Fibroblast of mammary gland (primary cell): ENCODE data around the gene RBM26.

Experiments used
- DNase-seq: peaks from one replicate; pipeline ENCODE4 v3.0.0-alpha.2; 2010; ENCODE audit warnings: low read depth
- H3K4me3 ChIP-seq: 2 replicates; pipeline ENCODE4 v1.5.1; 2011; ENCODE audit warnings: low read depth, mild to moderate bottlenecking, low read length, moderate library complexity; ENCODE audit not compliant: control insufficient read depth
- CTCF ChIP-seq: conservative IDR thresholded peaks from 2 replicates; pipeline ENCODE4 v1.5.1; 2011; ENCODE audit warnings: low read depth, low read length, inconsistent platforms; ENCODE audit not compliant: control insufficient read depth, insufficient read depth

RBM26 gene

DNA sequence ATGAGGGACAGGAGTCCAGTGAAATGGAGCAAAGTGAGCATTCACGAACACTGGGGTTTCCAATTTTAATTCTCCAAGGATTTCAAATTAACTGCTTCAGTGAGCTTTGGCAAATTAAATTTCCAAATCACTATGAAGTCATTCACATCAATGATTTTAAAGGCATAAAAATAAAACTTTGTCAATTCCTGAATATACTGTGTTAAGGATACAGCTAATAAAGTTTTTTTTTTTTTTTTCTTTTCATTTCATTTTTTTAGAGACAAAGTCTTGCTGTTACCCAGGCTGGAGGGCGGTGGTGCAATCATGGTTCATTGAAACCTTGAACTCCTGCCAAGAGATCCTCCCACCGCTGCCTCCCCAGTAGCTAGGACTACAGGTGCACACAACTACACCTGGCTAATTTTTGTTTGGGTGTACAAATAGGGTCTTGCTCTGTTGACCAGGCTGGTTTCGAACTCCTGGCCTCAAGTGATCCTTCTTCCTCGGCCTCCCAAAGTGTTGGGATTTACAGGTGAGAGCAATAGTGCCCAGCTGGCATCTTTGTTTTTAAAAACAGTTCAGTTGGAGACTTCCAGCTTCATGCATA lies 21.9 kb downstream of the RBM26 start:
- no peak for DNase-seq
- TF ChIP-seq CTCF: no peak
- H3K4me3 ChIP-seq: no peak overlapping the region

DNA sequence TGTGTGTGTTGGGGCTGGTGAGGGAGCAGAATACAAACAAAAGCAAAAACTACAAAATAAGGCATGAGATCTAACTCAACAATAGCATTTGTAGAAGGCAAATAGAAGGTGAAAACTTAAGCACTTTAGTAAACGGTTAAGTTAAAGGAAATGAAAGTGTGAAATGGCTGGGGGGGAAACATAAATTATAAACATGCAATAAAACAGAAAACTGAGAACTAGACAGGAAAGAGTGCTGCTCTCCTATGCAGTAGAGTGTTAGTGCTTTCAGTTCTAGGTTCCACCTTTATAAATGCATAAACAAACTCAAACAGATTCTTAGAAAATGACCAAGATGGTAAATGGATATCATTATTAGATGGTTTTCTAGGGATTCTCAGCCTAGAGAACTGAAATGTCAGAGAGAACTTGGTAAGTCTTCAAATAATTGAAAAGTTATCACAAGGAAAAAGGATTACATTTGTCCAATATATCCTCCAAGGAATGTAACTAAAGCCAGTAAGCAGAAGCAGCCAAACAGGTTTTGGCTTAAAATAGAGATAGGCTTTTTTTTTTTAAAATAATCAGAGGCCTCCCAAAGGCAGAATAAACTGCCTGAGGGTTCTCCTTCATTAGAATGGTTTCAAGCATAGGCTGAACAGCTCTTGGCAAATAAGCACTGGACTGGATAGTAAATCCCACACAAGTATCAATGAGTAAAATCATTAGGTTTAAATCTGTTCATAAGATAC lies 23.3 kb downstream of the RBM26 start:
- TF ChIP-seq CTCF: no peak
- no peak for DNase-seq
- H3K4me3 ChIP-seq: no peak overlapping the region

DNA sequence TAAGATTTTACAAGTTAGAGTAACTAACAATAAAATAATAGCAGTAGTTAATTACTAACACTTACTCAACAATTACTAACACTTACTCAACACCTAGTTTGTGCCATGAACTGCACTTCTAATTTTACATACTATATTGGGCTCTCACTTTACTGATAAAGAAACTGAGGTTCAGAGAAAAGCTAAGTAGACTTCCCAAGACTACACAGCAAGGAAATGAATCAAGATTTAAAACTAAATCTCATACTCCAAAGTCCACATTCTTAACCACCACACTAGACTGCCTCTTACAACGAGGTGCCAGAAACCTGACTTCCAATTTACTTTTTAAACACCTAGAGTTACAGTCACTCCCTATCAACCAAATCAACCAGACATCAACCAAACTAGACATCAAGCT lies 25.1 kb downstream of the RBM26 start:
- TF ChIP-seq CTCF: no peak
- no peak for DNase-seq
- H3K4me3 ChIP-seq: no peak overlapping the region

- TF ChIP-seq CTCF: no peak
- DNase-seq: no peak
- no peak overlapping the region for H3K4me3 ChIP-seq
These were observed 26.8 kb downstream of the RBM26 start for GRCh38 chr13:79379274-79379673.

DNA sequence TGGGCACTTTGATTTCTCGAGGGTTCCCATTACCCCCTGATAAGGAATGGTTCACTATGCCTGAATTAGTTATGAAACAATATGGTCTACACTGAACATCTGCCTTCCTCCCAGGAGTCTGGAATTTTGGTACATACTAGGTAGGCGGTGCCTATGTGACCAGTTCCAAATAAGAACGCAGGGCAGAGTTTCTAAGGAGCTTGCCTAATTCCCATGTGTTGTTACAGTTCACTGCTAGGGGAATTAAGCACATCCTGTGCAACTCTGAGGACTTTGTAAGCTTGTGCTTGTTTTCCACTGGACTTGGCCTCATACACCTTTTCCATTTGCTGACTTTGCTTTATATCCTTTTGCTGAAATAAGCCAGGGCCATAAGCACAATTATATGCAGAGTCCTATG lies 29.2 kb downstream of the RBM26 start:
- no peak for DNase-seq
- no peak for TF ChIP-seq CTCF
- H3K4me3 ChIP-seq: no peak overlapping the region

GRCh38 chr13:79374578-79374977 lies 31.5 kb downstream of the RBM26 start:
- no peak for TF ChIP-seq CTCF
- no peak overlapping the region for H3K4me3 ChIP-seq
- DNase-seq: no peak

GRCh38 chr13:79373916-79374315 lies 32.1 kb downstream of the RBM26 start:
- no peak for TF ChIP-seq CTCF
- H3K4me3 ChIP-seq: no peak overlapping the region
- DNase-seq: no peak
